HEK293T (cell line): Measurements from ENCODE around the gene ANKRD17.
A peak's percentile ranks its signal among the peaks of the same experiment; 100 is the strongest.

Experiments
- CTCF ChIA-PET: fragments of 350-600 bp; formaldehyde crosslinking; extraction: SDS; loops from one replicate; lab custom pipeline; 2021; ENCODE audit warnings: antibody characterized with exemption, inconsistent platforms; lab: Yijun Ruan, JAX
- POLR2A ChIA-PET: fragments of 350-600 bp; formaldehyde crosslinking; extraction: SDS; loops from one replicate; lab custom pipeline; 2020; ENCODE audit warnings: antibody characterized with exemption, inconsistent platforms; lab: Yijun Ruan, JAX
- DNase-seq: peaks from one replicate; pipeline ENCODE4 v3.0.0; 2012; ENCODE audit warnings: mixed read lengths; ENCODE audit errors: extremely low spot score
- ARNT ChIP-seq: fragments of 450-650 bp; IDR thresholded peaks from 2 replicates; pipeline ENCODE4 v1.6.1; 2017; ENCODE audit warnings: mild to moderate bottlenecking
- BHLHE40 ChIP-seq: fragments of 450-650 bp; IDR thresholded peaks from 2 replicates; pipeline ENCODE4 v1.6.1; 2016; ENCODE audit warnings: mild to moderate bottlenecking, moderate library complexity, borderline replicate concordance
- CTBP1 ChIP-seq: fragments of 450-650 bp; IDR thresholded peaks from 2 replicates; pipeline ENCODE4 v1.6.1; 2016; ENCODE audit warnings: borderline replicate concordance
- ELF4 ChIP-seq: fragments of 450-650 bp; IDR thresholded peaks from 2 replicates; pipeline ENCODE4 v1.6.1; 2017; ENCODE audit warnings: antibody characterized with exemption
- FOXA1 ChIP-seq: fragments of 450-650 bp; IDR thresholded peaks from 2 replicates; pipeline ENCODE4 v1.6.1; 2016; ENCODE audit warnings: mild to moderate bottlenecking
- FOXK2 ChIP-seq: fragments of 450-650 bp; IDR thresholded peaks from 2 replicates; pipeline ENCODE4 v1.6.1; 2016; ENCODE audit warnings: mild to moderate bottlenecking
- FOXM1 ChIP-seq: fragments of 450-650 bp; IDR thresholded peaks from 2 replicates; pipeline ENCODE4 v1.6.1; 2017; ENCODE audit warnings: mild to moderate bottlenecking, borderline replicate concordance
- HDGF ChIP-seq: fragments of 450-650 bp; IDR thresholded peaks from 2 replicates; pipeline ENCODE4 v1.6.1; 2017; ENCODE audit warnings: antibody characterized with exemption, borderline replicate concordance
- L3MBTL2 ChIP-seq: fragments of 450-650 bp; conservative IDR thresholded peaks from 2 replicates; pipeline ENCODE4 v1.6.1; 2016; ENCODE audit warnings: mild to moderate bottlenecking
- LEF1 ChIP-seq: fragments of 450-650 bp; IDR thresholded peaks from 2 replicates; pipeline ENCODE4 v1.6.1; 2017; ENCODE audit warnings: mild to moderate bottlenecking, borderline replicate concordance
- NFRKB ChIP-seq: fragments of 450-650 bp; IDR thresholded peaks from 2 replicates; pipeline ENCODE4 v1.6.1; 2016; ENCODE audit warnings: mild to moderate bottlenecking, moderate library complexity
- SP1 ChIP-seq: fragments of 450-650 bp; IDR thresholded peaks from 2 replicates; pipeline ENCODE4 v1.6.1; 2017
- SUZ12 ChIP-seq: fragments of 450-650 bp; IDR thresholded peaks from 2 replicates; pipeline ENCODE4 v1.6.1; 2016; ENCODE audit warnings: mild to moderate bottlenecking
- TARDBP ChIP-seq: fragments of 450-650 bp; IDR thresholded peaks from 2 replicates; pipeline ENCODE4 v1.6.1; 2016
- ZNF384 ChIP-seq: fragments of 450-650 bp; IDR thresholded peaks from 2 replicates; pipeline ENCODE4 v1.6.1; 2016
- TF ChIP-seq, protein P1 (sequence below): fragments of 450-650 bp; IDR thresholded peaks from 2 replicates; pipeline ENCODE4 v1.6.1; 2016

ANKRD17 gene

DNA sequence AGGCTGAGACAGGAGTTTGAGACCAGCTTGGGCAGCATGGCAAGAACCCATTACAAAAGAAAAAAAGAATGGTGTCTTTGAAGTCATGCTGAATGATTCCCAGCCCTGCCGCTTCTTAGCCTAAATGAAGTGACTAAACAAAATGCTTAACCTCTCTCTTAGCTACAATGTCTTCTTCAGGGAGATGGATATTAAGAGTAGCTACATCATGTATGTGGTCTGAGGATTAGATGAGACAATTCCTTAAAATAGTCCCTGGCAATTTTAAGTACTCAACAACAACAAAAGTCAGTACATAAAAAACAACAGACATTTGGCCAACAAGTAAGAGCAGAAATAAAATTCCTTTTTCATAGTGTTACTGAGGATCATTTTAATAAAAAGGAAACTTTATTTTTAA, 124.8 kb downstream of the ANKRD17 start:
- no peak for DNase-seq
- CTCF ChIA-PET, result no interaction called here
- TF ChIP-seq ARNT, result no peak
- TF ChIP-seq FOXK2, result no peak
- no peak for TF ChIP-seq SUZ12
- TF ChIP-seq NFRKB, result no peak
- TF ChIP-seq TARDBP, result no peak
- TF ChIP-seq L3MBTL2, result no peak
- TF ChIP-seq, protein P1, sequence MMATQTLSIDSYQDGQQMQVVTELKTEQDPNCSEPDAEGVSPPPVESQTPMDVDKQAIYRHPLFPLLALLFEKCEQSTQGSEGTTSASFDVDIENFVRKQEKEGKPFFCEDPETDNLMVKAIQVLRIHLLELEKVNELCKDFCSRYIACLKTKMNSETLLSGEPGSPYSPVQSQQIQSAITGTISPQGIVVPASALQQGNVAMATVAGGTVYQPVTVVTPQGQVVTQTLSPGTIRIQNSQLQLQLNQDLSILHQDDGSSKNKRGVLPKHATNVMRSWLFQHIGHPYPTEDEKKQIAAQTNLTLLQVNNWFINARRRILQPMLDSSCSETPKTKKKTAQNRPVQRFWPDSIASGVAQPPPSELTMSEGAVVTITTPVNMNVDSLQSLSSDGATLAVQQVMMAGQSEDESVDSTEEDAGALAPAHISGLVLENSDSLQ, result no peak
- no peak for TF ChIP-seq FOXM1
- no peak for TF ChIP-seq ZNF384
- no peak for TF ChIP-seq ELF4
- no peak for TF ChIP-seq LEF1
- TF ChIP-seq CTBP1, result no peak
- TF ChIP-seq SP1, result no peak
- TF ChIP-seq BHLHE40, result no peak
- no peak for TF ChIP-seq FOXA1
- no peak for TF ChIP-seq HDGF
- POLR2A ChIA-PET, result interaction anchor here (0.9 kb wide), 1 partner anchor 124 kb away, joined by 3 read pairs; no protein-coding TSS in a partner anchor

DNA sequence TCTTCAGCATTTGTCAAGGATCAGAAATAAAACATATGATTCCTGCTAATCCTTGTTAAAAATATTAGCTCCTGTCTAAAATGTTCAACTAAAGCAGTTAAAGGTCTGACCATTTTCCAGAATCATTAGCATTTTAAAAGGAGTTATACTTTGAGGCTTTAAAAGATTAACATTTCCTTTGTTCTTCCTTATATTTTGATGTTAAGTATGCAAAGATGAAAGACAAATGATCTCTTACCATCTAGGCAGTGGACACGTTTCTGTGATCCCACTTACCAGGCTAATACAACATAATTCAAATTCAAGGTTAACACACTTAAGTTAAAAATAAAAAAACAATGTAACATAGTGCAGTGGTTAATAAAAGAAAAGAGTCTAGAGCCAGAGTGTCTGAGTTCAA, 127.3 kb downstream of the ANKRD17 start:
- POLR2A ChIA-PET, result no interaction called here
- CTCF ChIA-PET, result no interaction called here
- no peak for DNase-seq
- TF ChIP-seq ELF4 (no peak), L3MBTL2 (no peak), HDGF (no peak), FOXK2 (no peak), FOXA1 (no peak), ZNF384 (no peak), ARNT (no peak), SUZ12 (no peak)

DNA sequence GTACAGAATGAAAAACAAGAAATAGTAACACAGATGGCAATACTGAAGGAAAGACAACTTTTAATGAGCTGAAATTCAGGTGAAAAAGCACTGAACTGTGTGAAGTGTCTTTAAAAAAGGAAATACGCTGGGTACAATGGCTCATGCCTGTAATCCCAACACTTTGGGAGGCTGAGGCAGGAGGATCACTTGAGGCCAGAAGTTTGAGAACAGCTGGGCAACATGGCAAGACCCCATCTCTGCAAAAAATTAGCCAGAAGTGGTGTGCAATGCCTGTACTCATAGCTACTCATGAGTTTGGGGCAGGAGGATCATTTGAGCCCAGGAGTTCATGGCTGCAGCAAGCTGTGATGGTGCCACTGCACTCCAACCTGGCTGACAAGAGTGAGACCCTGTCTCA, 129.3 kb downstream of the ANKRD17 start:
- ChIA-PET CTCF (no interaction called here), POLR2A (no interaction called here)
- no peak for DNase-seq
- TF ChIP-seq, protein P1, result no peak
- no peak for TF ChIP-seq CTBP1
- TF ChIP-seq BHLHE40, result no peak
- TF ChIP-seq FOXM1, result no peak

DNA sequence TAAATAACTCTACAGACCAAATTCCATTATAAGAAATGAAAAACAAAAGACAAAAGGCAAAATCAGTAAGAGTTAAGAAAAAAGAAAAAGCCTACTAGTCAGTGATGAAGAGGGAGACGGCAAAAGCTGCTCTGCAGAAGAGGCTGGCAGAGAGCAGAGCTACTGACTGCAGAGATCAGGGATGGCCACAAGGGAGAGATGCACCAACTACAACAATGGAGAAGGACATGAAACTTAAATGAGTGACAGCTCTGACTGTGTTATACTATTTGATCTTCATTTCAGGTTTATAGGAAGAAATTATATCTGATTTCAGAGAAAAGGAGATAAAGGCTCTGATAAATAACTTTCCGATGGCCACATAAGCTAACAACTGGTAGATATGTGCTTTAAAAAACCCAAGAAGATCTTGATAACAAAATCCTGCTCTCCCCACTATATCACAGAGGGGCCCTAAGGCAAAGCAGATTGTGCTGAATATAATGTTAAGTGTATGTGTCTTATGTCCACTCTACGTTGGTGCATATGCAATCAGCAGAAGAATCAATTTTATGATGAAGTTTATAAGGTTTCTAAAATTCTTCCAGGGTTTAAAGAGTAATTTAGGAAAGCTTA, 130.7 kb downstream of the ANKRD17 start:
- CTCF ChIA-PET, result interaction anchor here (0.6 to 1.2 kb wide), 3 partner anchors 13 to 129 kb away, joined by 3 to 4 read pairs (median 4); no protein-coding TSS in a partner anchor
- POLR2A ChIA-PET, result interaction anchor here (0.9 kb wide), 1 partner anchor 129 kb away, joined by 4 read pairs; no protein-coding TSS in a partner anchor
- peak; percentile 40 for DNase-seq
- TF ChIP-seq, protein P1, result peak; percentile 91
- TF ChIP-seq FOXM1, result no peak

DNA sequence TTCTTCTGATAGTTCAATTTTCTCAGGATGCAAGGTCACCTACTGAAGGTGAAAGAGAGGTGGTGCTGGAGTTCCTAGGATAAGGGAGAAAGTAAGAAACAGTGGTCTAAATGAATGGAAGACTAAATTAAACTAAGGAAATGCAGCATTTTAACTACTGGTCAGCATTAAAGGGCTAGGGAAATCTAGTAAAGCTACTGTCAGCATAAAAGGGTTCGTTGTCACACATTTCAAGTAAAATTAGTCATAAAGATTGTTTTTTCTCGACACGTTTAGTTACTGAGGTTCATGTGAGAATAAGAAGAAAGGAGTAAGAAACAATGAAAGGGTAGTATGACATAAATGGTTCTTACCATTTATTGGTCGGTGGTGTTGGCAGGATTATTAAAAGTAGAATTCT, 149.1 kb downstream of the ANKRD17 start:
- DNase-seq, result no peak
- no peak for TF ChIP-seq SUZ12
- no peak for TF ChIP-seq BHLHE40
- no peak for TF ChIP-seq HDGF
- TF ChIP-seq ARNT, result no peak
- TF ChIP-seq FOXM1, result no peak
- TF ChIP-seq CTBP1, result no peak
- TF ChIP-seq NFRKB, result no peak
- no peak for TF ChIP-seq LEF1
- no peak for TF ChIP-seq SP1
- no peak for TF ChIP-seq FOXK2
- no peak for TF ChIP-seq L3MBTL2
- CTCF ChIA-PET, result no interaction called here
- POLR2A ChIA-PET, result no interaction called here

DNA sequence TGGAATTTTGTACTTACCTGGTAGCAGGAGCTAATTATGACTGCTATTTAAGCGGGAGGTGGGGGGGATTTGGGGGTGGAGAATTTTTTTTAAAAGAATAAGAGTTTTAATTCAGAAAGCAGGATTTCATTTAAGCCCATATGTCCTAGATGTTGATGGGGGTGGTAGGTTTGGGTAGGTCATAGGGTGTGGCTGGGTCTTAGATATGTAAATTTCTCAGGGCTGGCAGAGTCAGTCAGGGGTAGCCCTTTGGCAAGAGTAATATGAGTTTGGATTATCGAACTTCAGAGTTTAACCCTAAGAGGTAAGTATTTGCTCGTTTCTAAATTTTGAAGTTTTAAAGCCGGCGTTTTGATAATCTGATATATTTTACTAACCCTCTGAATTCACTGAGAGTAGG, 153.9 kb downstream of the ANKRD17 start:
- CTCF ChIA-PET, result no interaction called here
- POLR2A ChIA-PET, result no interaction called here
- DNase-seq, result no peak
- no peak for TF ChIP-seq ELF4
- TF ChIP-seq FOXK2, result no peak
- no peak for TF ChIP-seq L3MBTL2
- no peak for TF ChIP-seq NFRKB
- TF ChIP-seq BHLHE40, result no peak
- TF ChIP-seq HDGF, result no peak
- TF ChIP-seq TARDBP, result no peak
- no peak for TF ChIP-seq CTBP1
- no peak for TF ChIP-seq SUZ12
- TF ChIP-seq FOXM1, result no peak
